GM18867 (cell line): Measurements from ENCODE around the gene TMEM252.

Experiments used
- ATAC-seq: cut with Tn5 transposase; IDR thresholded peaks from one replicate; pipeline ENCODE4 v1.9.1; 2021; ENCODE audit warnings: mild to moderate bottlenecking, moderate library complexity; ENCODE audit not compliant: unreplicated experiment

The TMEM252 gene

GRCh38 chr9:68540712-68541535, at the start of gene TMEM252:
Gene TMEM252 (minus strand): TSS chr9:68540883. CDS start chr9:68540814, 69 bp downstream.
- no peak for ATAC-seq

GRCh38 chr9:68585034-68585761, 44.5 kb upstream of the TMEM252 start:
- ATAC-seq = no peak

GRCh38 chr9:68584189-68585033, 43.7 kb upstream of the TMEM252 start:
- ATAC-seq = peak; percentile 91

GRCh38 chr9:68581696-68582095, 41.0 kb upstream of the TMEM252 start:
- no peak for ATAC-seq

- ATAC-seq = peak; percentile 64
These were observed 37.3 kb upstream of the TMEM252 start for GRCh38 chr9:68577774-68578591.

- ATAC-seq = no peak
These were observed 35.1 kb upstream of the TMEM252 start for GRCh38 chr9:68575817-68576216.

GRCh38 chr9:68574150-68574549, 33.5 kb upstream of the TMEM252 start:
- ATAC-seq = no peak

GRCh38 chr9:68567565-68567964, 26.9 kb upstream of the TMEM252 start:
- ATAC-seq = no peak

- ATAC-seq = no peak
These were observed 21.8 kb upstream of the TMEM252 start for GRCh38 chr9:68562461-68562860.

- no peak for ATAC-seq
These were observed 19.6 kb upstream of the TMEM252 start for GRCh38 chr9:68560071-68560844.

GRCh38 chr9:68558545-68558944, 17.9 kb upstream of the TMEM252 start:
- no peak for ATAC-seq

- no peak for ATAC-seq
These were observed 14.9 kb upstream of the TMEM252 start for GRCh38 chr9:68555437-68556150.

- no peak for ATAC-seq
These were observed 12.2 kb upstream of the TMEM252 start for GRCh38 chr9:68552700-68553476.

GRCh38 chr9:68551191-68551590, 10.5 kb upstream of the TMEM252 start:
- no peak for ATAC-seq

- ATAC-seq = no peak
These were observed 7.6 kb upstream of the TMEM252 start for GRCh38 chr9:68548241-68548640.

- ATAC-seq = no peak
These were observed 6.7 kb upstream of the TMEM252 start for GRCh38 chr9:68547417-68547816.

GRCh38 chr9:68546596-68547390, 6.1 kb upstream of the TMEM252 start:
- peak; percentile 77 for ATAC-seq
